Stimulated activated naive CD8-positive, alpha-beta T cell treated with anti-CD3 and anti-CD28 coated beads, Interleukin-15, Interleukin-2, amounts not matched to agents 100 ng/mL and 50 ng/mL, for 24 hours (primary cell): Measurements from ENCODE around the gene MYCBPAP.
"Not testable (repeated sequence)": the region's sequence is repeated elsewhere in the genome, so short reads cannot be mapped to it uniquely, and the experiment has no call there.

ENCODE experiments used
- H3K27ac Mint-ChIP-seq: one replicate; pipeline ENCODE4 v1.8.0; 2021; ENCODE audit warnings: mild to moderate bottlenecking, mixed read lengths
- H3K27me3 Mint-ChIP-seq: one replicate; pipeline ENCODE4 v1.8.0; 2021; ENCODE audit warnings: mixed read lengths
- H3K36me3 Mint-ChIP-seq: one replicate; pipeline ENCODE4 v1.8.0; 2021; ENCODE audit warnings: low read depth, mixed read lengths
- H3K4me1 Mint-ChIP-seq: one replicate; pipeline ENCODE4 v1.8.0; 2021; ENCODE audit warnings: low read depth, mixed read lengths
- H3K4me3 Mint-ChIP-seq: one replicate; pipeline ENCODE4 v1.8.0; 2021; ENCODE audit warnings: mild to moderate bottlenecking, mixed read lengths
- H3K9me3 Mint-ChIP-seq: one replicate; pipeline ENCODE4 v1.8.0; 2021; ENCODE audit warnings: mixed read lengths

Gene MYCBPAP

DNA sequence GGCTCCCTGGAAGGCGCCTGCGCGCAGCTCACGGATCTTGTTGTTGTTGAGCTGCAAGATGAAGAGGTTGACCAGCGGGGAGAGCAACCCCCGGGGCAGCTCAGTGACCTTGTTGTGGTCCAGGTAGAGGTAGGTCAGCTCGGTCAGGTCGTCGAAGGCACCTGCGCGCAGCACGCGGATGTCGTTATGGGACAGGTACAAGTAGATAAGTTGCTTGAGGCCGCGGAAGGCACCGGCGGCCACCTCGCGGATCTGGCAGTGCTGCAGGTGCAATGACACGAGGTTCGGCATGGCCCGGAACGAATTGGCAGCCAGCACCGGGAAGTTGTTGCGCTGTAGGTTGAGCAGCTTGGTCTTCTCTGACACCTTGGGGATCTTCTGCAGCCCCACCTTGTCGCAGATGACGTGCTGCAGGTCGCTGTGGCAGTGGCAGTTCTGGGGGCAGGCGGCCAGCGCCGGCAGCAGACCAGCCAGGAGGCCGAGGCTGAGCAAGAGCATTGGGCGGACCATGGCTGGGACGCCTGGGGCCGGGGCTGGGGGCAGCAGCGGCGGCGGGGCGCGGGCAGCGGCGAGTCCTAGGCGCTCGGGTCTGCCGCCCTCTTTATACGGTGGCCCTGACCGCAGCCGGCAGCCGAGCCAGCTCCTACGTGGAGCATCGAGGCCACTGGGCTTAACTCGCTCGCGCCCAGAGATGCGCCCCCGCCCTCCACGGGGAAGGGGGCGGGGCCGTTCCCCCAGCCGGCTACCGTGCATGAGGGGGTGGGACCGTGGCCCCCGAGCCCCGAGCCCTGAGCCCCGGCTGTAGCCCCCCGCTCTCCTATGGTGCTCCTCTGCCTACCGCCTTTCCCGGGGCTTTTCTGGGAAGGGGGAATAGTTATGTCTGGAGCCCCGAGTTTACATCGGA is 39.7 kb upstream of the MYCBPAP start, which contains the start of gene CHAD:
TSS of gene CHAD (minus strand) at position 577 of the 904 bp plus-strand sequence. CDS start at position 510, 67 bp downstream.
- Mint-ChIP-seq H3K27me3 (peaks cover 12% of the 10 kb centered on the region), H3K4me1 (peaks cover 5% of the 10 kb centered on the region), H3K4me3 (no peak within 1 kb of the TSS), H3K27ac (no peak within 1 kb of the TSS), H3K36me3 (no peaks in the 10 kb centered on the region), H3K9me3 (no peaks in the 10 kb centered on the region)

DNA sequence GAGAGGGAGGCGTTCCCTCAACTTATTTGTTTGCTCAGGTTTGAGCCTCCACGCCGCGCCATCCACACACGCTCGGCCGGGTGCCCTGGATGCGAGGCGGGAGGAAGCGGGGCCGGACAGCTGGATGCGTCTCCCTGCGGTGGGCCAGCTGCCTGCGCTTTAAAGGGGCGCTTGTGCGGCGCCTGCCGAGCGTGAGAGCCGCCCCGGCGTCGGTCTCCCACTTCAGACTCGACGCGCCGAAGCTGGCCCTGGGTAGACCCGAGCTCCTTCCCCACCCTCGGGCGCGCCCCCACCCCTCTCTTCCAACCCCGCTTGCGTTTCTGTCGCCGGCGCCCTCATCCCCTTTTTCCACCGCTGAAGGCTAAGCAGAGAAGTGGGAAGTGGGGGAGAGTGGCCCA is 39.0 kb upstream of the MYCBPAP start:
- no peak overlapping the region for H3K4me3 Mint-ChIP-seq
- H3K9me3 Mint-ChIP-seq: no peaks in the 10 kb centered on the region
- no peaks in the 10 kb centered on the region for H3K36me3 Mint-ChIP-seq
- peaks cover 5% of the 10 kb centered on the region for H3K4me1 Mint-ChIP-seq
- H3K27me3 Mint-ChIP-seq: peaks cover 12% of the 10 kb centered on the region
- H3K27ac Mint-ChIP-seq: no peak overlapping the region

DNA sequence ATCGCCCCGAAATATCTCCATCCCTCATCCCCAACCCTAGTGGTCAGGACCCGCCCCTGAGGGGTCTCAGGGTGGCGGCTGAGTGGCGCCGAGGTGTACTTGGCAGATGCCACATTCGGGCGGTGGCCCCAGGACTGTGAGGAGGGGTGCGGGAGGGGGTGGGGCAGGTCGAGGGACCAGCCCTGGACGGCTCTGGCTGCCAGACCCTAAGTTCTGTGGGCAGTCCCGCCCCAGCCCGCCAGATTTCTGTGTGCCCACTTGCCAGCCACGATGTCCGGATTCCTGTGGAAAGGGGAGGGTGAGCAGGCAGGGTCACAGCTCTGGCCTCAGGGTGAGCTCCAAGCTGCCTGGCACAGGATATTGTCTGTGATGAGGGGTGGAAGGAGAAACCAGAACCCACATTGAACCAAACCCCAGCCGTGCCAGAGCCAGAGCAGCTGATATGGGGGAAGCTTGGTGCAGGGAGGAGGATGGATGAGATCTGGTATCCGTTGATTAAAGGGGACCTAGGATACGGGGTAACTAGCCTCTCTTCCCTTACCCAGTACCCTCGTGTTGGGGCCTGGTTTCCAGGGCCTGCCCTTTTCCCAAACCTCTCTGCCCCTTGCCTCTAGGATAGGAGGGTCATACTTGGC is 38.5 kb upstream of the MYCBPAP start:
- H3K4me1 Mint-ChIP-seq: peaks cover 5% of the 10 kb centered on the region
- peaks cover 12% of the 10 kb centered on the region for H3K27me3 Mint-ChIP-seq
- H3K27ac Mint-ChIP-seq: no peak overlapping the region
- no peaks in the 10 kb centered on the region for H3K9me3 Mint-ChIP-seq
- no peak overlapping the region for H3K4me3 Mint-ChIP-seq
- no peaks in the 10 kb centered on the region for H3K36me3 Mint-ChIP-seq

DNA sequence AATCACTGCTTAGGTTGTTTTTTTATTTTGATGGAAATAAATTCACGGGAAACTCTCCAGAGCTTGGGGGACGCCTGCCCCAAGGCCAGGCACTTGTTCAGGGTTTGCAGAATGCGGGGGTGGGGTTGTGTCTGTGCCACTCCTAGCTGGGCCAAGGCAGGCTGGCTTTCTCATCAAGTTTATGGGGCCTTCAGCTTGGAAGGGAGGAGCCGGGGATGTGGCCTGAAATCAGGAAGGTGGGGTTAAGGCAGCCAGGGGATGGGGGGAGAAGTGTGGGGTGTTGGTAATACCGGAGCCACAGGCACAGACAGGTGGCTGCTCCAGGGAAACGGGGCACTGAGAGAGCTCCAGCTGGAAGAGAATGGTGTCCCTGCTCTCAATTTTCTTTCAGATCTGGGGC is 37.8 kb upstream of the MYCBPAP start:
- Mint-ChIP-seq H3K9me3 (no peaks in the 10 kb centered on the region), H3K27ac (no peak overlapping the region), H3K36me3 (no peaks in the 10 kb centered on the region), H3K4me1 (peaks cover 5% of the 10 kb centered on the region), H3K4me3 (no peak overlapping the region), H3K27me3 (peaks cover 12% of the 10 kb centered on the region)

DNA sequence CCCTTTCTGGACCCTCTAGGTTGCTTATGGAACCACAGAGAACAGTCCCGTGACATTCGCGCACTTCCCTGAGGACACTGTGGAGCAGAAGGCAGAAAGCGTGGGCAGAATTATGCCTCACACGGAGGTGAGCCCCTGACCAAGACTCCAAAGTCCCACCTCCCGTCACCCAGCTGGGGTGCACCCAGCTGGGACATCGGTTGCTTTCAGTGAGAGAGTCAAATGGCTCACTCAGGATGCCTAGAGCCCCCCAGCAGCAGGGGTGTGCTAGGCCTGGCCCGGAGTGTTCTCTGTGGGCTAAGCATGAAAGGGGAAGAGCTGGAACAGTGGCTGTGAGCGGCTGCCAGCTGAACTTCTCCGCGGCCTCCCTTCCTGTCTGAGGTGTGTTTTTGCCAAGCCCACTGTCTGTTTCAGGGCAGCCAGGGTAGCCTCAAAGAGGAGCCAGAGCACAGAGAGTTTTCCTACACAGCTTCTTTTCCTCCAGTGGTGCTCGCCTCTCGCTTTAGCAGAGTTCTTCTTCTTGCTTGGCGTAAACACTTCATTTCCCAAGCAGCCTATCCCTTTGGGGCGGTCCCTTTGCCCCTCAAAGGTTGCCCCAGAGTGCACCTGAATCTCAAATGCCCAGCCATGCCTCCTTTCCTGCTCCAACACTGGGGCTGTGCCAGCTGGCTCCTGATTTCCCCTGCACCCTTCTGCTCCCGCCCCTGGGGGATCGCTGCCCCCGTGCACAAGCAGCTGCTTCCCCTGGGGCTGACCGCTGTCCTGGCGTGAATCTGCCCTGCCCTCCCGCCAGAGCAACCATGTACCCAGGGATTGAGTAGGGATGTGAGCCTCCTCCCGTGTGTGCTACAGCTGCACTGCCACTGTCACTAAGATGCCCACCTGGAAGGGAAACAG is 37.0 kb upstream of the MYCBPAP start:
- no peak overlapping the region for H3K4me3 Mint-ChIP-seq
- peaks cover 12% of the 10 kb centered on the region for H3K27me3 Mint-ChIP-seq
- H3K9me3 Mint-ChIP-seq: no peaks in the 10 kb centered on the region
- H3K36me3 Mint-ChIP-seq: no peaks in the 10 kb centered on the region
- H3K27ac Mint-ChIP-seq: no peak overlapping the region
- peaks cover 5% of the 10 kb centered on the region for H3K4me1 Mint-ChIP-seq

DNA sequence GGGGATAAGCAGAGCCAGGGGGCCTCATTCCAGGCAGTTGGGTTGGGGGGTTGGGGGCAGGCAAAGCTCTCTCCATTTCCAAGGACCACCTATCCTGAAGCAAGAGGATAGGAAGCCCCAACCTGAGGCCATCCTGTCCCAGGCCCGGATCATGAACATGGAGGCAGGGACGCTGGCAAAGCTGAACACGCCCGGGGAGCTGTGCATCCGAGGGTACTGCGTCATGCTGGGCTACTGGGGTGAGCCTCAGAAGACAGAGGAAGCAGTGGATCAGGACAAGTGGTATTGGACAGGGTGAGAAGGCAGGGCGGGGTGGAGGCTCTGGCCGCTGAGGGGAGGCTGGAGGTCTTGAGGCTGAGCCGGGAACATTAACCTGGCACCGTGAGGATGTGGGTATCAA is 36.0 kb upstream of the MYCBPAP start:
- Mint-ChIP-seq H3K4me3 (no peak overlapping the region), H3K9me3 (no peaks in the 10 kb centered on the region), H3K27ac (no peak overlapping the region), H3K27me3 (peaks cover 16% of the 10 kb centered on the region), H3K36me3 (no peaks in the 10 kb centered on the region), H3K4me1 (peaks cover 5% of the 10 kb centered on the region)

DNA sequence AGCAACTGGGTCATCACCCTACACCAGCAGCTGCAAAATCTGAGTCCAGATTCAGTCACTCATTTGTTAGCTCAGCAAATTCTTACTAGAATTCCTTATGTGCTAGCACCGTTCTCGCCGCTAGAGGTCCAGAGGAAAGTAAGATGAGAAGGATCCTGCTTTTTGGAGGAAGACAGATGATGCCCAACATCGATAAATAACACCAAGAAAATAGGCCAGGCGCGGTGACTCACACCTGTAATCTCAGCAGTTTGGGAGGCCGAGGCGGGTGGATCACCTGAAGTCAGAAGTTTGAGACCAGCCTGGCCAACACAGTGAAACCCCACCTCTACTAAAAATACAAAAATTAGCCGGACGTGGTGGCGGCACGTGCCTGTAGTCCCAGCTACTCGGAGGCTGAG is 35.5 kb upstream of the MYCBPAP start:
- H3K36me3 Mint-ChIP-seq, H3K9me3 Mint-ChIP-seq, H3K4me3 Mint-ChIP-seq, H3K4me1 Mint-ChIP-seq, H3K27ac Mint-ChIP-seq: not testable (repeated sequence)
- H3K27me3 Mint-ChIP-seq: peaks cover 13% of the 10 kb centered on the region

DNA sequence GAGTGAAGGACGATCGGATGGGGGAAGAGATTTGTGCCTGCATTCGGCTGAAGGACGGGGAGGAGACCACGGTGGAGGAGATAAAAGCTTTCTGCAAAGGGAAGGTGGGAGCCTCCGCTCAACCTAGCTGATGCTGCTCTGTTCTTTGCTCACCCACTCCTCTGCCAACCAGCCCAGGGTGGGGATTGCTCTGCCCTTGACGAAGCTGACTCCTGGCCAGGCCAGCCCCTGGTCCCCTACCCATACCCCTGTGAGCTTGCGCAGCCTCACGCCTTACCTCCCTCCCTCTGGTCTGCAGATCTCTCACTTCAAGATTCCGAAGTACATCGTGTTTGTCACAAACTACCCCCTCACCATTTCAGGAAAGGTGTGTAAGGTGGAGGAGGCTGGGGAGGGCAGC is 34.3 kb upstream of the MYCBPAP start:
- no peaks in the 10 kb centered on the region for H3K9me3 Mint-ChIP-seq

DNA sequence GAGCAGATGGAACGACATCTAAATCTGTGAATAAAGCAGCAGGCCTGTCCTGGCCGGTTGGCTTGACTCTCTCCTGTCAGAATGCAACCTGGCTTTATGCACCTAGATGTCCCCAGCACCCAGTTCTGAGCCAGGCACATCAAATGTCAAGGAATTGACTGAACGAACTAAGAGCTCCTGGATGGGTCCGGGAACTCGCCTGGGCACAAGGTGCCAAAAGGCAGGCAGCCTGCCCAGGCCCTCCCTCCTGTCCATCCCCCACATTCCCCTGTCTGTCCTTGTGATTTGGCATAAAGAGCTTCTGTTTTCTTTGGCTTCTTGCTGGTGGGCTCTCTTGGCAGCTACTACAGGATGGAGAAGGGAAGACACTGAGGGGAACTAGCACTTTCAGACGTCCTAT is 33.7 kb upstream of the MYCBPAP start:
- no peaks in the 10 kb centered on the region for H3K36me3 Mint-ChIP-seq
- H3K4me1 Mint-ChIP-seq: peaks cover 11% of the 10 kb centered on the region
- H3K4me3 Mint-ChIP-seq: no peak overlapping the region
- no peaks in the 10 kb centered on the region for H3K9me3 Mint-ChIP-seq
- H3K27ac Mint-ChIP-seq: no peak overlapping the region
- peaks cover 4% of the 10 kb centered on the region for H3K27me3 Mint-ChIP-seq

More for the DNA sequence above, 34.3 kb upstream of the MYCBPAP start:
- H3K4me1 Mint-ChIP-seq: peaks cover 7% of the 10 kb centered on the region
- H3K27ac Mint-ChIP-seq: no peak overlapping the region
- H3K4me3 Mint-ChIP-seq: no peak overlapping the region
- H3K36me3 Mint-ChIP-seq: no peaks in the 10 kb centered on the region
- H3K27me3 Mint-ChIP-seq: peaks cover 4% of the 10 kb centered on the region

DNA sequence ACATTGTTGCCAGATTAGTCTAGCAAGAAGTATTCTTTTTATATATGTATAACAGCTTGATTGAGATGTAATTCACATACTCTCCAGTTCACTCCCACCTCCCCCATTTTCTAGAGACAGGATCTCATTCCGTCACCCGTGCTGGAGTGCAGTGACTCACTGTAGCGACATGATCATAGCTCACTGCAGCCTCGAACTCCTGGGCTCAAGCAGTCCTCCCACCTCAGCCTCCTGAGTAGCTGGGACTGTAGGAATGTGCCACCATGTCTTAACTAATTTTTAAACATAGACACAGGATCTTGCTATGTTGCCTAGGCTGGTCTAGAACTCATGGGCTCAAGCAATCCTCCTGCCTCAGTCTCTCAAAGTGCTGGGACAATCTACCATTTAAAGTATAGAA is 32.9 kb upstream of the MYCBPAP start:
- peaks cover 4% of the 10 kb centered on the region for H3K27me3 Mint-ChIP-seq
- no peaks in the 10 kb centered on the region for H3K9me3 Mint-ChIP-seq
- no peak overlapping the region for H3K27ac Mint-ChIP-seq
- peaks cover 19% of the 10 kb centered on the region for H3K4me1 Mint-ChIP-seq
- no peak overlapping the region for H3K4me3 Mint-ChIP-seq
- peaks cover 4% of the 10 kb centered on the region for H3K36me3 Mint-ChIP-seq

DNA sequence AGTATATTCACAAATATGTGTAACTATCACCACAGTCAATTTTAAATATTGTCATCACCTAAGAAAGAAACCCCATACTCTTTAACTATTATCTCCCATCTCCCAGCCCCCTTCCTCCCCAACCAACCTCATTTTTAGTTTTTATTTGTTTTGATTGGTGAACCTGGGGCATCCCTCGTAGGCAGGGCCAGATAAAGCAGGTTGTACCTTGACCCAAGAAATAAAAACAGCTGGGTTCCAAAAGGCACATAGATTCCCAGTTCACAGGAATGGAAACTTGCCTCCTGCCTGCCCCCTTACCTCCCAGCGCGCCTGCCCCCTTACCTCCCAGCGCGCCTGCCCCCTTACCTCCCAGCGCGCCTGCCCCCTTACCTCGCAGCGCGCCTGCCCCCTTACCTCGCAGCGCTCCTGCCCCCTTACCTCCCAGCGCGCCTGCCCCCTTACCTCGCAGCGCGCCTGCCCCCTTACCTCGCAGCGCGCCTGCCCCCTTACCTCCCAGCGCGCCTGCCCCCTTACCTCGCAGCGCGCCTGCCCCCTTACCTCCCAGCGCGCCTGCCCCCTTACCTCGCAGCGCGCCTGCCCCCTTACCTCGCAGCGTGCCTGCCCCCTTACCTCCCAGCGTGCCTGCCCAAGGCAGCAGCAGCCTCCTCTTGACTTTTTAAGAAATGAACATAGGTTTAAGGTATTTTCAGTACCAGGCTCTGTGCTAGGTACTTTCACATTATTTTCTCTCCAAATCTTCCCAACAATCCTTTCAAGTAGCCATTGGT is 32.3 kb upstream of the MYCBPAP start:
- H3K27me3 Mint-ChIP-seq, H3K27ac Mint-ChIP-seq, H3K36me3 Mint-ChIP-seq, H3K9me3 Mint-ChIP-seq, H3K4me3 Mint-ChIP-seq: not testable (repeated sequence)
- peaks cover 23% of the 10 kb centered on the region for H3K4me1 Mint-ChIP-seq

DNA sequence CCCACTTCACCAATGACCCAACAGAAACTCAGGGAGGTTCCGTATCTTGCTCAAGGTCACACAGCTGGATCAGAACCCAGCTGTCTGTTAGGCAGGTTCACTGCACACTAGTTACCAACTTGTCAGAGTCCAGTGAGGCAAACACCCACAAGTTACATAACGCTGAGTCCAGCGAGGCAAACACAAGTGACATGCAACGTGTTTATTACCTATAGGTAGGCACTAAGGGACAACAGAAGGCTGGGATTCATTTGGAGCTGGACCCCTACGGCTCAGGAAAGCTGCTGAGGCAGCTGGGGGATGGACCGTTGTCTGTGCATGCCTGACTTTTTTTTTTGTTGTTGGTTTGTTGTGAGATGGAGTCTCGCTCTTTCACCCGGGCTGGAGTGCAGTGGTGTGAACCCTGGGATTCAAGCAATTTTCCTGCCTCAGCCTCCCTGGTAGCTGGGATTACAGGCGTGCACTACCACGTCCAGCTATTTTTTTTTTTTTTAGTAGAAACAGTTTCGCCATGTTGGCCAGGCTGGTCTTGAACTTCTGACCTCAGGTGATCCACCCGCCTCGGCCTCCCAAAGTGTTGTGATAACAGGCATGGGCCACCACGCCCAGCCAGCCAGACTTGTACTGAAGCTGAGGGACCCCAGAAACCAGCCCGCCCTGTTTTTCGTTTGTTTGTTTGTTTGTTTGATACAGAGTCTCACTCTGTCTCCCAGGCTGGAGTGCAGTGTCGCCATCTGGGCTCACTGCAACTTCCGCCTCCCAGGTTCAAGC is 31.5 kb upstream of the MYCBPAP start:
- Mint-ChIP-seq H3K27me3 (peaks cover 4% of the 10 kb centered on the region), H3K9me3 (no peaks in the 10 kb centered on the region), H3K27ac (no peak overlapping the region), H3K4me3 (no peak overlapping the region), H3K36me3 (peaks cover 4% of the 10 kb centered on the region), H3K4me1 (peaks cover 23% of the 10 kb centered on the region)

DNA sequence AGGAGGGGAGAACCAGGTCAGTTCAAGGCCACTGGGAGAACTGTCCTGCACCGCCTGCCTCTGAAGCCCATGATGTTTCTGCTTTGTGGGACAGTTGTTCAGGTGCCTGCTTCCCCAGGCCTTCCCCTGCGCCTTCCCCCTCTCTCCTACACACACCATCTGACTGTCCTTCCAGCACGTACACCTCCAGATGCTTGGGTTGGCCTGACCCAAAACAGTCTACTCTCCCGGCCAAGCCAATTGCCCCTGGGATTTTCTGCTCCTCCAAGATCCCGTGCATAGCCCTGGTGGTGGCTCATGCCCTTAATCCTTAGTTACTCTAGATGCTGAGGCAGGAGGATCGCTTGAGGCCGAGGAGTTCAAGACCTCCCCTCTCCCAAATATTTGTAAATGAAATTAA is 30.3 kb upstream of the MYCBPAP start:
- Mint-ChIP-seq H3K4me3 (peak overlapping the region; percentile 91), H3K9me3 (no peaks in the 10 kb centered on the region), H3K27ac (peak overlapping the region; percentile 95), H3K27me3 (peaks cover 4% of the 10 kb centered on the region), H3K4me1 (peaks cover 30% of the 10 kb centered on the region), H3K36me3 (peaks cover 4% of the 10 kb centered on the region)
